ENCODE results near the gene GSTT2B.
"Not testable (repeated sequence)": the region's sequence is repeated elsewhere in the genome, so short reads cannot be mapped to it uniquely, and the experiment has no call there.

Gene GSTT2B

DNA sequence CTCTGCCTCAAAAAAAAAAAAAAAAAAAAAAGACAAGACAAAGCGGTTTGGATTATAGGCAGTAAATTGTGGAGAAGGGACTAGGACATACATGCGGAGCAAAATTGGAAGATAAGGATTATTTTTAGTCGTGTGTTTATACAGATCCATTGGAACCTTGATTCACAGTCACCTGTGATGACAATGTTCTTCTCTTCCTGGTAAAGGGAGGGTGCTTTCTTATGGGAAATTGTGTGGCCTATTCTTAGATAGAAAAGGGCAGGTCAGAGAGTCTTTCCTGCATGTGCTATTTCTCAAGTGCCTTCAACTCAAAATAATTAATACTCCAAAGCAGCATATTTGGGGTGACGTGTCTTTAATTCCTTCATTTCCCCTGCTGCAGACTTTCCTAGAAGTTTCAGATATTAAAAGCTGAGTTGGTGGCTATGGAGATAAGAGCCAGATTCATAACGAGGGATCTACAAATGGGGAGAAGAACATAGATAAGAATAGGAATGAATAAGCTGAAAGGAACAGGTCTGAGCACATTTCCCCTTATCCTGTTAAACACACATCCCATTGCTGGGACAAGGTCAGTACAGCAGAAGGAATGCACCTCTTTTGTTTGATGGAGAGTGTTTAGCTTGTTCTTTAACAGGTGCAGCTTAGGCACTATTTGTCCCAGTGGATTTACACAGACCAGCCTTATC lies 22.5 kb downstream of the GSTT2B start:
- no peak for DNase-seq

GRCh38 chr22:23926561-23926960 lies 34.4 kb downstream of the GSTT2B start:
- DNase-seq = no peak

DNA sequence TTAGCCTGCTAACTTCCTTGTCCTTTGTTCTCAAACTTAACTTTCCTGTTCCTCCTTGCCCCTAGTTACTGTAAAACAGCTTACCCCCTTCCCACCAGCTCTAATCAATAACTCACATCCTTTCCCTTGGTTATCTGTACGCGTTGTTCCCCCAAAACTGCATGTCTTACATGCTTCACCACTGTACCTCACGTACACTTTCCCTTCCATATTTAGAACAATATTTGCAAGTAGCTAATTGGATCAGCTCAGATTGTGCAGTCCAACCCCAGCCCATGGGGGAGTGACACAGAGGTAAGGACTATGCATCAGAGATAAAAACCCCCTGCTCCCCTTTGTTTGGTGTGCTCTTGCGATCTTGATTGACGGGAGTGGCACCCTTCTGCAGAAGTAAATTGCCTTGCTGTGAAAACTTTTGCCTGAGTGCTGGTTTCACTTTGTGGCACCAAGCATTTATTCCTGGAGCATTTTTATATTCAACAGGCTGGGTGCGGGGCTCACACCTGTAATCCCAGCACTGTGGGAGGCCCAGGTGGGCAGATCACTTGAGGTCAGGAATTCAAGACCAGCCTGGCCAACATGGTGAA lies 35.9 kb downstream of the GSTT2B start:
- DNase-seq = no peak

GRCh38 chr22:23922921-23923320 lies 38.1 kb downstream of the GSTT2B start:
- DNase-seq = no peak

DNA sequence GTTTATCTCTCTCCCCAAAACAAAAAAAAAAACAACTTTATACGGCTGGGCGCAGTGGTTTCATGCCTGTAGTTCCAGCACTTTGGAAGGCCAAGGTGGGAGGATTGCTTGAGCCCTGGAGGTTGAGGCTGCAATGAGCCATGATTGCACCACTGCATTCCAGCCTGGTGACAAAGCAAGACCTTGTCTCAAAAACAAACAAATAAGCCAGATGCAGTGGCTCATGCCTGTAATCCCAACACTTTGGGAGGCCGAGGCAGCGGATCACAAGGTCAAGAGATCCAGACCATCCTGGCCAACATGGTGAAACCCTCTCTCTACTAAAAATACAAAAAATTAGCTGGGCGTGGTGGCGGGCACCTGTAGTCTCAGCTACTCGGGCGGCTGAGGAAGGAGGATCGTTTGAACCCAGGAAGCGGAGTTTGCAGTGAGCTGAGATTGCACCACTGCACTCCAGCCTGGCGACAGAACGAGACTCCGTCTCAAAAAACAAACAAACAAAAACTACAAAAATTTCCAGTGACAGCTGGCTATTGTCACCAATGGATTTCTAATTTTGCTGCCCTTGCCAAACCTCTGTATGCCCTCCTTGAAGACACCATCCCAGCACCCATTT lies 39.3 kb downstream of the GSTT2B start:
- not testable (repeated sequence) for DNase-seq

- DNase-seq = not testable (repeated sequence)
Observed at GRCh38 chr22:23920267-23920611, 40.8 kb downstream of the GSTT2B start.

- no peak for DNase-seq
Observed at GRCh38 chr22:23915290-23915689, 45.7 kb downstream of the GSTT2B start.

DNA sequence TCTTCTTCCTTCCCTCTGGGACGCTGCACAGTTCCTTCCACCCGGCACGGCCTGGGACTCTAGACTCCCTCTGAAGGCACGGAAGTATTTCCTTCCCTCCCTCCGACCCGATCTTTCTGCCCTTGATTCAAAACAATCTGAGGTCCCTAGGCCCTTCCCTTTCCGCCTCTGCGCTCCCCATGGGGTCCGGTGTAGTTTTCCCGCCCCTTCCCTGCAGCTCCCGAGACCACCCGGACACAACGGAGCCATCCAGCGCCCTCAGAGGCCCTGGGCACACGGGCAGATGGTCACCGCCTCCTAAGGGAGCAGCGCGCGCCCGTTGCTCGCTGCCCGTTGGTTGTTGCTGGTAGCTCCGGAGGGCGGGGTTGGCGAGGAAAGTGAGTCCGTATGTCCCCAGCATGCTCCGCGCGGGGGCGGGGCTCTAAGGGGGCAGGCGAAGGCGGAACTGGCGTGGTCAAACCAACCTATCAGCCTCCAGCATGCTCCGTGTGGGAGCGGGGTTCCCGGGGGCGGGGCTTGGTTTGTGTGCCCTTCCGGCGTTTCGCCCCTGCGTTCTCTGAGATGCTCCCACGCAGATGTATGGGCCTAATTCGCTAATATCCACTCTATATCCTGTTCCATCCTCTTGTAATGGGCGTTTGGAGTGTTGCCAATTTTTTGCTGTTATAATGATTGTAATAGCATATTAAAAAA lies 47.2 kb downstream of the GSTT2B start:
- peak; percentile 99 for DNase-seq

- no peak for DNase-seq
Observed at GRCh38 chr22:23913306-23913660, 47.7 kb downstream of the GSTT2B start.

DNA sequence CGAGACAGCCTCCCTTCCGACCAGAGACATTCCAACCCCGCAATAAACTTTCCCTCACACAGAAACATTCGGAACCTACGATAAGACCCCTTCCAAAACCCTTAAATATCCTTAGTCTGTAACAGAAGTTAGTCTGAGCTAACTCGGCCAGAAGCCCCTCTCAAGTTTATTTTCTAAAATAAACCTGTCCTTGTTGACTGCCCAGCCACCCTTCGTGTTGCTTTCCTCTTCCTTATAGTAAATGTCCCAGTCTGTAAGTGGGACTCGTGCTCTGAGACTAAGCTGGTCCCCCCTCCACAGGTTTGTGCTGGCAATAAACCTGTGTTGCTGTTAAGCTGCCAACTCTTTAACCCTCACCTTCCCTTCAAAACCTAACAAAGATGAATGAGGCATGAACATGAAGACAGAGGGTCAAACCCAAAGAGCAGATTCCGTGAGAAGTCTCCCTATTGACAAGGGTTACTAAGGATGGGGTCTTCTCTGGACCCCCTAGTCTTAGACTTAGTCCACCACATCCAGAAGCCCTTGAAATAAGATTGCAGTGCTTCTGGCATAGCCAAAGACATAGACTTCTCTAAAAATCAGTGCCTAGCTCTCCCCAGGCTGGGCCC lies 48.6 kb downstream of the GSTT2B start:
- DNase-seq = no peak

DNA sequence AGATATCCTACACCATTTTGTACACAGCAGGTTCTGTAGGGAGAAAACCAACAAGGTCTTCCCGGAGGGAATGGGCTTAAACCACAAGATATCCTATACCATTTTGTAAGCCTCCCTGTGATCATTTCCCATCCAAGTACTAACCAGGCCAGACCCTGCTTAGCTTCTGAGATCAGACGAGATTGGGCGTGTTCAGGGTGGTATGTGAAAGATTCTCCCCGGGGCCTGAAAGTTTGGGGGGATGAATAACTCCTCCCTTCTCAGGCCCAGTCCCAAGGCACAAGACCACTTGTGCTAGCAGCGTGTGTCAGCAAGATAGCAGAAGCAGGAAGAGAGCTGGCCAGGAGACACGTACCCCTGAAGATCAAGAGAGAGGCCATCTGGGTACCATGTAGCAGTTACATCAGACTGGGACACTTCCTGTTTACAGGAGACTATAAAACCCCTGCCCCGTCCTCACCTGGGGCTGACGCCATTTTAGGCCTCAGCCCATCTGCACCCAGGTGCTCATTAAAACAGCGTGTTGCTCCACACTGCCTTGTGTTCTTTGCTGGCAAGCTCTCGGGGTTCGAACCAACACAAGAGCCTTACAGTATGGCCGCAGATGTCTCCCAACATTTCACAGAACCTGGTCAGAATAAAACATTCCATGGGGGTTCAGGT lies 49.5 kb downstream of the GSTT2B start:
- no peak for DNase-seq

DNA sequence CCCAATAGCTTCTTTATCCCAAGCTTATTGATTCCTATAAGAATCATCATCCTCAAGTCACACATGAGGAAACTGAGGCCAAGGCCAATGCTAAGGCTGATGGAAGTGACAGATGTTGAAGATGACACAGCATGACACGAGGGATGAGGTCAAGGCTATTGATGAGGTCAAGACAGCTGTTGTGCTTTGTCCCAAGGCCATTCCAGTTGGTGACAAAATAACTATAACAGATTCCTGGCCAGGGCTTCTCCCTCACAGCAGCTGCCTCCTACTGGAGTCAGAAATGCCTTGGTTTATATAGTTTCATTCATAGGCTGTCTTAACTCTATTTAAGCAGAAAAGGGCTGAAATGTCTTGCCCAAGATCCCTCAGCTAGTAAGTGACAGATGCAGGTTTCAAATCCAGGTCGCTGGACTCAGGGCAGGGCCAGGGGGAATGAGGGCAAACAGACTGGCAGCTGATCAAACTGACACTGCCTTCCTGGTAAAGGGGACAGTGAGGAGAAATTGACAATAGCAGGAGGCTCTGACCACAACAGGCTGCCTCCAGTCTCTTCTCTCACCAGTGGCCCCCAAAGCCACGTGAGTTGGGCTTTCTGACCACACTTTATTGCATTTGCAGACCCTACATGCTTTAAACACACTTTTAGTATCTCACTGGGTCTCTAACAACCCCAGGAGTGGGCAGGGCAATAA lies 50.4 kb downstream of the GSTT2B start:
- DNase-seq = no peak

- no peak for DNase-seq
Observed at GRCh38 chr22:23909296-23909898, 51.6 kb downstream of the GSTT2B start.

GRCh38 chr22:23908587-23909205 lies 52.3 kb downstream of the GSTT2B start:
- no peak for DNase-seq

GRCh38 chr22:23907423-23907822 lies 53.6 kb downstream of the GSTT2B start:
- DNase-seq = not testable (repeated sequence)

All from MV-4-11 (cell line).